Liver (tissue), 9 donors: ENCODE data around the gene WDR7. TPM values are rescaled to one million over a fixed set of nuclear protein-coding genes. Genes with fewer than 3 reads are reported as not detected.

Experiments used
- DNase-seq: peaks from one replicate; pipeline ENCODE4 v3.0.0-alpha.2; 2017; ENCODE audit warnings: low spot score
- H3K27ac ChIP-seq, 2 donors: one replicate each; pipeline ENCODE4 v1.7.0; 2013; ENCODE audit warnings: inconsistent platforms in 2 of 2, low read length in 2 of 2, control low read depth in 1 of 2, low read depth in 1 of 2, mild to moderate bottlenecking in 1 of 2
- H3K27me3 ChIP-seq, 4 donors: one replicate each; pipeline versions ENCODE4 v1.6.1 to v1.7.0; 2013; ENCODE audit warnings: low read length in 3 of 4, inconsistent platforms in 1 of 4, mild to moderate bottlenecking in 1 of 4, moderate library complexity in 1 of 4; ENCODE audit not compliant: control insufficient read depth in 4 of 4, insufficient read depth in 4 of 4
- H3K36me3 ChIP-seq, 4 donors: one replicate each; pipeline versions ENCODE4 v1.6.1 to v1.7.0; 2013; ENCODE audit warnings: low read length in 3 of 4, mild to moderate bottlenecking in 3 of 4, low read depth in 1 of 4, moderate library complexity in 1 of 4; ENCODE audit not compliant: control insufficient read depth in 4 of 4, insufficient read depth in 3 of 4
- H3K4me1 ChIP-seq, 4 donors: one replicate each; pipeline versions ENCODE4 v1.6.1 to v1.7.0; 2013; ENCODE audit warnings: low read length in 3 of 4, mild to moderate bottlenecking in 3 of 4, moderate library complexity in 1 of 4; ENCODE audit not compliant: control insufficient read depth in 4 of 4, insufficient read depth in 4 of 4
- H3K4me3 ChIP-seq, 3 donors: one replicate each; pipeline versions ENCODE4 v1.6.1 to v1.7.0; 2013; ENCODE audit warnings: low read length in 3 of 3, control low read depth in 1 of 3, low read depth in 1 of 3, mild to moderate bottlenecking in 1 of 3
- H3K9ac ChIP-seq, 2 donors: one replicate each; pipeline ENCODE4 v1.7.0; 2013; ENCODE audit warnings: low read length in 2 of 2, mild to moderate bottlenecking in 2 of 2, moderate library complexity in 2 of 2, control low read depth in 1 of 2, low read depth in 1 of 2
- H3K9me3 ChIP-seq, 4 donors: one replicate each; pipeline versions ENCODE4 v1.6.1 to v1.7.0; 2013; ENCODE audit warnings: low read length in 3 of 4; ENCODE audit not compliant: control insufficient read depth in 4 of 4
- ATF3 ChIP-seq: IDR thresholded peaks from 2 replicates; pipeline ENCODE4 v1.6.1; 2016; ENCODE audit warnings: antibody characterized with exemption
- CTCF ChIP-seq: fragments of 150-350 bp; IDR thresholded peaks from 2 replicates; pipeline ENCODE4 v1.5.1; 2017; ENCODE audit warnings: improper control_type of control experiment, low read depth, low read length; ENCODE audit not compliant: missing input control
- EGR1 ChIP-seq, 2 donors: IDR thresholded peaks; 2 replicates each; pipeline ENCODE4 v1.6.1; 2016 to 2018; ENCODE audit warnings: antibody characterized with exemption in 2 of 2, low read depth in 2 of 2
- FOXA1 ChIP-seq: IDR thresholded peaks from 2 replicates; pipeline ENCODE4 v1.6.1; 2016; ENCODE audit warnings: antibody characterized with exemption
- FOXA2 ChIP-seq: IDR thresholded peaks from 2 replicates; pipeline ENCODE4 v1.6.1; 2016; ENCODE audit warnings: antibody characterized with exemption
- GABPA ChIP-seq, 2 donors: IDR thresholded peaks in 1 of 2; conservative IDR thresholded peaks in 1 of 2; 2 replicates each; pipeline ENCODE4 v1.6.1; 2016; ENCODE audit warnings: antibody characterized with exemption in 2 of 2, mild to moderate bottlenecking in 1 of 2, moderate library complexity in 1 of 2
- HNF4A ChIP-seq, 2 donors: conservative IDR thresholded peaks; 2 replicates each; pipeline ENCODE4 v1.6.1; 2016; ENCODE audit warnings: antibody characterized with exemption in 2 of 2, mild to moderate bottlenecking in 2 of 2
- HNF4G ChIP-seq: IDR thresholded peaks from 2 replicates; pipeline ENCODE4 v1.6.1; 2016; ENCODE audit warnings: antibody characterized with exemption
- JUND ChIP-seq, 2 donors: IDR thresholded peaks; 2 replicates each; pipeline ENCODE4 v1.6.1; 2016; ENCODE audit warnings: antibody characterized with exemption in 2 of 2
- MAX ChIP-seq: IDR thresholded peaks from 2 replicates; pipeline ENCODE4 v1.6.1; 2016; ENCODE audit warnings: antibody characterized with exemption
- NR2F2 ChIP-seq: IDR thresholded peaks from 2 replicates; pipeline ENCODE4 v1.6.1; 2016; ENCODE audit warnings: antibody characterized with exemption
- RAD21 ChIP-seq, 2 donors: IDR thresholded peaks; 2 replicates each; pipeline ENCODE4 v1.6.1; 2016; ENCODE audit warnings: antibody characterized with exemption in 2 of 2, mild to moderate bottlenecking in 2 of 2
- REST ChIP-seq: IDR thresholded peaks from 2 replicates; pipeline ENCODE4 v1.6.1; 2016; ENCODE audit warnings: antibody characterized with exemption, mild to moderate bottlenecking
- RXRA ChIP-seq, 2 donors: IDR thresholded peaks; 2 replicates each; pipeline ENCODE4 v1.6.1; 2017 to 2018; ENCODE audit warnings: antibody characterized with exemption in 2 of 2, mild to moderate bottlenecking in 1 of 2
- YY1 ChIP-seq: IDR thresholded peaks from 2 replicates; pipeline ENCODE4 v1.6.1; 2016; ENCODE audit warnings: antibody characterized with exemption, mild to moderate bottlenecking
- ZBTB33 ChIP-seq: IDR thresholded peaks from 2 replicates; pipeline ENCODE4 v1.6.1; 2016; ENCODE audit warnings: antibody characterized with exemption
- WGBS: extraction: QIAGEN DNeasy Blood & Tissue Kit; methylation state at CpG from one replicate; pipeline ENCODE4 v1.1.7; 2013; 5-methylcytosine and 5-hydroxymethylcytosine counted together
- polyA plus RNA-seq, 2 donors: library from polyadenylated mRNA; stranded (reverse) in 1 of 2; unstranded in 1 of 2; fragments of 200-250 nt in 1 of 2; fragments of >200 nt in 1 of 2; fragmentation: Nextera tagmentation in 1 of 2; extraction: Ambion mirVana in 1 of 2; gene quantifications; one replicate each; pipeline versions ENCODE4 v1.2.1 to v1.2.3, GENCODE V29; 2013 to 2015
- total RNA-seq, 2 donors: library from RNA; depleted of rRNA; stranded (reverse); fragments of >200 nt; gene quantifications; one replicate each; pipeline ENCODE4 v1.2.3, GENCODE V29; 2014
- donor health status: healthy.
- donor health status: healthy.
- donor health status: healthy.
- donor health status: healthy.
- donor health status: healthy.

WDR7 gene
- total and polyA plus RNA-seq, 4 donors = 4.5 to 26.6 (median 13.2) TPM

- Histone ChIP-seq H3K36me3 (no peaks in the 10 kb centered on the region), H3K27me3 (no peaks in the 10 kb centered on the region), H3K9me3 (no peaks in the 10 kb centered on the region), H3K4me3 (no peak overlapping the region), H3K27ac (no peak overlapping the region), H3K4me1 (peaks cover 0 to 8% (median 4%) of the 10 kb centered on the region in 4 donors), H3K9ac (no peak overlapping the region)
- WGBS = 68% methylated on average over 3 of the region's 3 CpGs
- TF ChIP-seq HNF4A (conservative IDR thresholded peaks at IDR 0.05) (no peak), ATF3 (no peak), FOXA1 (no peak), EGR1 (IDR thresholded peaks at IDR 0.05; ENCODE audit: low read depth in 2 of 2) (no peak), GABPA (IDR thresholded peaks at IDR 0.05 in 1 of 2, conservative IDR thresholded peaks at IDR 0.05 in 1 of 2) (no peak), REST (no peak), ZBTB33 (no peak), CTCF (no peak), YY1 (no peak), RAD21 (IDR thresholded peaks at IDR 0.05) (no peak), JUND (IDR thresholded peaks at IDR 0.05) (no peak), FOXA2 (no peak), MAX (no peak), HNF4G (no peak), NR2F2 (no peak), RXRA (IDR thresholded peaks at IDR 0.05) (no peak)
- DNase-seq = no peak
Measured at GRCh38 chr18:57023275-57023882, 372.2 kb downstream of the WDR7 start.
